GM21529 (cell line): ENCODE results near the gene UGGT1.

Experiments
- ATAC-seq: cut with Tn5 transposase; IDR thresholded peaks from one replicate; pipeline ENCODE4 v1.9.1; 2021; ENCODE audit not compliant: unreplicated experiment

Gene UGGT1, protein sequence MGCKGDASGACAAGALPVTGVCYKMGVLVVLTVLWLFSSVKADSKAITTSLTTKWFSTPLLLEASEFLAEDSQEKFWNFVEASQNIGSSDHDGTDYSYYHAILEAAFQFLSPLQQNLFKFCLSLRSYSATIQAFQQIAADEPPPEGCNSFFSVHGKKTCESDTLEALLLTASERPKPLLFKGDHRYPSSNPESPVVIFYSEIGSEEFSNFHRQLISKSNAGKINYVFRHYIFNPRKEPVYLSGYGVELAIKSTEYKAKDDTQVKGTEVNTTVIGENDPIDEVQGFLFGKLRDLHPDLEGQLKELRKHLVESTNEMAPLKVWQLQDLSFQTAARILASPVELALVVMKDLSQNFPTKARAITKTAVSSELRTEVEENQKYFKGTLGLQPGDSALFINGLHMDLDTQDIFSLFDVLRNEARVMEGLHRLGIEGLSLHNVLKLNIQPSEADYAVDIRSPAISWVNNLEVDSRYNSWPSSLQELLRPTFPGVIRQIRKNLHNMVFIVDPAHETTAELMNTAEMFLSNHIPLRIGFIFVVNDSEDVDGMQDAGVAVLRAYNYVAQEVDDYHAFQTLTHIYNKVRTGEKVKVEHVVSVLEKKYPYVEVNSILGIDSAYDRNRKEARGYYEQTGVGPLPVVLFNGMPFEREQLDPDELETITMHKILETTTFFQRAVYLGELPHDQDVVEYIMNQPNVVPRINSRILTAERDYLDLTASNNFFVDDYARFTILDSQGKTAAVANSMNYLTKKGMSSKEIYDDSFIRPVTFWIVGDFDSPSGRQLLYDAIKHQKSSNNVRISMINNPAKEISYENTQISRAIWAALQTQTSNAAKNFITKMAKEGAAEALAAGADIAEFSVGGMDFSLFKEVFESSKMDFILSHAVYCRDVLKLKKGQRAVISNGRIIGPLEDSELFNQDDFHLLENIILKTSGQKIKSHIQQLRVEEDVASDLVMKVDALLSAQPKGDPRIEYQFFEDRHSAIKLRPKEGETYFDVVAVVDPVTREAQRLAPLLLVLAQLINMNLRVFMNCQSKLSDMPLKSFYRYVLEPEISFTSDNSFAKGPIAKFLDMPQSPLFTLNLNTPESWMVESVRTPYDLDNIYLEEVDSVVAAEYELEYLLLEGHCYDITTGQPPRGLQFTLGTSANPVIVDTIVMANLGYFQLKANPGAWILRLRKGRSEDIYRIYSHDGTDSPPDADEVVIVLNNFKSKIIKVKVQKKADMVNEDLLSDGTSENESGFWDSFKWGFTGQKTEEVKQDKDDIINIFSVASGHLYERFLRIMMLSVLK (N-terminal part only)

DNA sequence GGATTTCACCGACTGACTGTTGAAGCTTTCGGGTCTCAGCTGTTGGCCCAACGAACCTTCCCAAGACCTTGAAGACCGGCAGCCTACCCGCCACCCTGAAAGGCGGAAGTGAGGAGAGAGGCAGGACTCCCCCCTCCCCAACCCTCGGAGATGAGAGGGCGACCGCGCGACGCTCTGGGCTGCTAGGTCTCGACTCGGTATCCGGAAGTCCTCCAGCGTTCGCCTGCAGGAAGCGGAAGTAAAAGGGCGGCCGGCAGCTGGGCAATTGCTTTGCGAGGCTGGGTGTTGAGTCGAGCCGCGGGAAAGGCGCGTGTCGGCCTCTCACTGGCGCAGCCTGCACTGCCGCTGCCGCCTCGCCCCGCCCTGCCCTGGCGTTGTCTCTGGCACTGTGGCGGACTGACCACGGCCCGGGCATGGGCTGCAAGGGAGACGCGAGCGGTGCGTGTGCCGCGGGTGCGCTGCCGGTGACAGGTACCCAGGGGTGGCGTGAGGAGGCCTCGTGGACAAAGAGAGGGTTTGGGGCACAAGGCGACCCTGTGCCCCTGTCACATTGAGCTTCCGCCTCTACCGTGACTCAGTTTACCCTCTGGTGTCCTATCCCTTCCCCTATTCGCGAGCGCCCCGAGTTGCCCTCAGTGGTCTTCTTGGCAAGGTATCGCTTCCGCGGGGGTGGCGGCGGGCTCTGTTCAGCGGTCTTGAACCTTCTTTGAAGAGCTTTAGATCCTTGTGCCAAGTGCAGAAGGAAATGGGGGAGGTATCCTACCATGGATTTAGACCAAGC lies at the start of gene UGGT1:
TSS of gene UGGT1 (plus strand) at position 256 of the 781 bp plus-strand sequence. CDS start at position 414, 158 bp downstream.
- ATAC-seq: peak; percentile 95

DNA sequence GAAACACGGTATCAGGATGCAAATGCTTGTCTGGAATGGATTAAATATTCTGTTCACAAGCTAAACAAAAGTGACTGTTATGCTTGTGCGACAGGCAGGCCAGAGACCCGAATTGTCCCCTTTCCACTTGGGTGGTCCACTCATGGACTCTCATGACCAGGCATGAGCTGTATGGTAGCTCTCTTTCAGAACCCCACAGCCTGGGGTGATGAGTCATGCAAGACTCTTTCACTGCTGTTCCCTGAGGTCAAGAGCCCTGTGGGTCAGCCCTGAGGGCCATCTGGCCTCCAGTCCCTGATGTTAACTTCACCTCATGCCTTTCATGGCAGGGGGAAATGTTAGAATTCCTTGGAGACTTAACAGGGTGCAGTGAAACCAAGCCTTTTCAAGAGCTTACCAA lies 49.4 kb upstream of the UGGT1 start:
- no peak for ATAC-seq

DNA sequence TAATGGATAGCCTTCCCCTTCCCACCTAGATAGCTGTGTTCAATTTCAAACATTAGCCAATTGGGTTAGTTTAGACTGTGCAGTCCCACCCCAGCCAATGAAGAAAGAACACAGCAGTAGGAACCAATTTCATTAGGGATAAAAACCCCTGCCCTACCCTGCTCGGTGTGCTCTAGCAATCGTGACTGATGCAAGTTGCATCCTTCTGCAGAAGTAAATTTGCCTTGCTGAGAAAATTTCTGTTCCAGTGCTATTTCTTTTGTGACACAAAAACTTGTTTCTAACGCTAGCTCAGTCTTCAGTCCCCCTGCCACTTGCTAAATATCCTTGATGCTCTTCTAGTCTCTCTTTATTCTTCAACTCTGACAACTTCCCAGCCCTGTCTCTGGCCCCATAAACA lies 48.0 kb upstream of the UGGT1 start:
- no peak for ATAC-seq

DNA sequence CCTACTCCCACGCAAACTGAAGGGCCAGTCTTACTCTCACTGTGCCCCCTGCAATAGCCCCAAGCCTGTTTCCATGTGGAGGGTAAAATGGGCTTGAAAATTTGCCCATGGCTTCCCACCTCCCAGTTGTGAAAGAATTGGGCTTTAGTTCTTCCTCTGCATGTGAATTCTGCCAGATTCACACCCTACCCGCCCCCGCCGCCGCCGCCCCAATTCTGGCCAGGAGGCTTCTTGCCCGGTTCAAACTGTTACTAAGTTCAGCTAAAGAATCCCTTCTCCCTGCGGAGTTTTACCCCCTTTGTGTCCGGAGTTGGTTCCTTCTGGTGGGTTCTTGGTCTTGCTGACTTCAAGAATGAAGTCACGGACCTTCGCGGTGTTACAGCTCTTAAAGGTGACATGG lies 37.7 kb upstream of the UGGT1 start:
- no peak for ATAC-seq

DNA sequence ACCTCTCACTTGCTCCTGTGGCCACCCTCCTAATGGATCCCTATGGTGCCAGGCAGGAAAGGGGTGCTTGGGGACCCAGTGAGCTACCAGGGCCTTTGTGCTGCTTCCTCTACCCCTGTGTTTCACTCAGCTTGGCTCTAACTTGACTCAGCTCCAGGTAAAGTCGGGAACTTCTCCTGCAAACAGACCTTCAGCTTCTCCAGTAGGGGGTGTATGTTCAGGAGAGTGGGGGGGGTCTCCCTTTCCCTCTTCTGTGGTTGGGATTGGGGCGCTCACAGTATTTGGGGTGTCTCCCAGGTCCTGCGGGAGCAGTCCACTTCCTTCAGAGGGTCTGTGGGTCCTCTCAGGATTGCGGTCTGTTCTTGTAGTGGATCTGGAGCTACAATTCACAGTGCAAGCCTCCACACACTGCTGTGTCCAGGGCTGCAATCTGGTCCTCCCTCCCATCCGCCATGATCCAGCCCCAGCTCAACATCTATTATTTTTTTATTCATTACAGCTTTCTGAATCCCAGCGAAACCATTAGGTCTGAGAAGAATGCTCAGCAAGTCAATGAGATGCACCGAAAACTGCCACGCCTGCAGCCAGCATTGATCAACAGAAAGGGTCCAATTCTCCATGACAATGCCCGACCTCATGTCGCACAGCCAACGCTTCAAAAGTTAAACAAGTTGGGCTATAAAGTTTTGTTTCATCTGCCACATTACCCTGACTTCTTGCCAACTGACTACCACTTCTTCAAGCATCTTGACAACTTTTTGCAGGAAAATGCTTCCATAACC lies 36.7 kb upstream of the UGGT1 start:
- no peak for ATAC-seq

DNA sequence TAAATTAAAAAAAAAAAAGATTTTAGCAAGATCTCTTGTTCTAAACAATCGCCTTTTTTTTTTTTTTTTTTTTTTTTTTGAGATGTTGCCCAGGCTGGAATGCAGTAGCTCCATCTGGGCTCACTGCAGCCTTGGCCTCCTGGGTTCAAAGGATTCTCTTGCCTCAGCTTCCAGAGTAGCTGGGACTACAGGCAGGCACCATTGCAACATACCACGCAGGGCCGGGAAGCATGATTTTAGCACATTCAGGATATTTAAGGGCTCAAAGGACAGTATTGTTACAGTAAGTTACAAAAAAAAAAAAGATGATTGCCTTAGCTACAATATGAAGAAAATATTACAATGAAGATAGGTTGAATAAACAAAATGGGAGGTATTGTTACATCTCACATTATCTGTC lies 33.7 kb upstream of the UGGT1 start:
- no peak for ATAC-seq

DNA sequence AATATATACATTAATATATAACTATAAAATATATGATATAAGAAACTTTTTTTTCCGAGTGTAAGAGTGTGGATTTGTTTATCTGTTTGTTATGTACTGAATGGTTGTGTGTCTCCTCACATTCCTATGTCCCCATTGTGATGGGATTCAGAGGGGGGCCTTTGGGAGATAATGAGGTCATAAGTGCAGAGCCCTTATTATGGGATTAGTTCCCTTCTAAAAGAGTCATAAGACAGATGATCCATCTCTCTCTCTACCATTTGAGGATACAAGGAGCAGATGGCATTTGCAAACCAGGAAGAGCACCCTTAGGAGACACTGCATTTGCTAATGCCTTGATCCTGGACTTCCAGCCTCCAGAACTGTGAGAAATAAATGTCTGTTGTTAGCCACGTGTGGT lies 32.9 kb upstream of the UGGT1 start:
- ATAC-seq: no peak

DNA sequence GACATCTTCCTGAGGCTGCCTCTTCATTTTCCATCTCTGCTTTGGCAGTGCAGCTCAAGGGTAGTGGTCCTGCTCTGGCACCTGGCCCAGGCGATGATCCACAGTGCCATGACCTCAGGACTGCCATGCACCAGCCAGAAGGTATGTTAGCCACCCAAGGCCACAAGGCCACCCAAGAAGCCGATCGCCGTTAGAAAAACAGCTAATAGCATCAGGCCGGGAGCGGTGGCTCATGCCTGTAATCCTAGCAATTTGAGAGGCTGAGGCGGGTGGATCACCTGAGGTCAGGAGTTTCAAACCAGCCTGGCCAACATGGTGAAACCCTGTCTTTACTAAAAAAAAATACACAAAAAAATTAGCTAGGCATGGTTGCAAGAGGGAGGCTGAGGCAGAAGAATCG lies 28.4 kb upstream of the UGGT1 start:
- ATAC-seq: no peak

DNA sequence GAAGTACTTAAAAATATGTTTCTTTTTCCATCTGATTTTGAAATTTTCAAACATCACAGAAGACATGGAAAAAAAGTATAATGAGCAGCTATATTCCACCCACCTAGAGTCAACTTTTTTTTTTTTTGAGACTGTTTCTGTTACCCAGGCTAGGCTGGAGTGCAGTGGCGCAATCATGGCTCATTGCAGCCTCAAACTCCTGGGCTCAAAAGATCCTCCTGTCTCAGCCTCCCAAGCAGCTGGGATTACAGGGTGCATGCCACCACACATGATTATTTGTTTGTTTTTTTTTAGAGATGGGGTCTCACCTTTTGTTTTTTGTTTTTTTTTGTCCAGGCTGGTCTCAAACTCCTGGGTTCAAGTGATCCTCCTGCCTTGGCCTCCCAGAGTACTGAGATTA lies 26.6 kb upstream of the UGGT1 start:
- ATAC-seq: no peak

DNA sequence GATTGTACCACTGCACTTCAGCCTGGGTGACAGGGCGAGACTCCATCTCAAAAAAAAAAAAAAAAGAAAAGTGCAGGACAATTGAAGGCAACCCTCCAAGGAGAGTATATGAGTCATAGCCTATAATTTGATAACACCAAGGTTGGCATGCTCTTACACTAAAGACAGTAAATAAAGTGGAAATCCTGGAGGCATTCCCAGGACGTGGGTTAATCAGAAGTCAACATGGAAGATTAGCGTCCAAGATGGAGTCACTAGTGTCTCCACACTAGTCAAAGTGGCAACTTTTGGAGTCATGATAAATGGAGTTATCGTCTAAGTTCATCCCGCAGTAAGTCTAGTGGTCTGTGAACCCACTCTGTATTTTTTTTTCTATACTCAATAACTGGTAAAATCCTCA lies 21.2 kb upstream of the UGGT1 start:
- ATAC-seq: no peak

DNA sequence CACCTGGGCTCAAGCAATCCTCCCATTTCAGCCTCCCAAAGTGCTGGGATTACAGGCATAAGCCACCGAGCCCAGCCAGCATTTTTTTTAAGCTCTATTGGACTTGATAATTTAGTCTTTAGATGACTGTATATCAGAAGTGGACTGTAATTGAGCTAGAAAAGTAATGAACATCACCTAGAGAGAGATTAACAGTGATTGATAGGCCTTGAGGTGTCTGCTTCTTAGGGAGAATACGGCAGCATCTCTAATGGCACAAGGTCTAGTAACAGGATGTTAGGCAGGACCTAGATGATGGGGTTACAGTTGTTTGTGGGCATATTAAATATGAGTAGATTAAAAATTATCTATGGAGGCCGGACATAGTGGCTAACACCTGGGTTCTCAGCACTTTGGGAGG lies 17.7 kb upstream of the UGGT1 start:
- no peak for ATAC-seq

DNA sequence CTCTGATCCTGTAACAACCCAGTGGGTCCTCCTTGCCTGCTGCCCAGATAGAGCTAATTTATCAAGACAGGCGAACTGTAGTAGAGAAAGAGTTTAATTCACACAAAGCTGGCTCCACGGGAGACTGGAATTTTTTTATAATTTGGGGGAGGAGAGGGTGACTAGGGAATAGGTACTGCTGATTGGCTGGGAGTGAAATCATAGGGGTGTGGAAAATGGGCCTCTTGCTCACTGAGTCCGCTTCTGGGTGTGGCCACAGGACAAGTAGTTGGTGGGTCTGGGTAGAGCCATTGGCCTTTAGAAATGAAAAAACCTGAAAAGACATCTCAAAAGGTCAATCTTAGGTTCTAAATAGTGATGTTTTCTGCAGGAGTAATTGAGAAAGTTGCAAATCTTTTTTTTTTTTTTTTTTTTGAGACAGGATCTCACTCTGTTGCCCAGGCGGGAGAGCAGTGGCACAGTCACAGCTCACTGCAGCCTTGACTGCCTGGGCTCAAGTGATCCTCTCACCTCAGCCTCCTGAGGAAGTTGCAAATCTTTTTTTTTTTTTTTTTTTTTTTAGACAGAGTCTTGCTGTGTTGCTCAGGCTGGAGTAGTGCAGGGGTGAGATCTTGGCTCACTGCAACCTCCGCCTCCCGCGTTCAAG lies 14.4 kb upstream of the UGGT1 start:
- no peak for ATAC-seq

DNA sequence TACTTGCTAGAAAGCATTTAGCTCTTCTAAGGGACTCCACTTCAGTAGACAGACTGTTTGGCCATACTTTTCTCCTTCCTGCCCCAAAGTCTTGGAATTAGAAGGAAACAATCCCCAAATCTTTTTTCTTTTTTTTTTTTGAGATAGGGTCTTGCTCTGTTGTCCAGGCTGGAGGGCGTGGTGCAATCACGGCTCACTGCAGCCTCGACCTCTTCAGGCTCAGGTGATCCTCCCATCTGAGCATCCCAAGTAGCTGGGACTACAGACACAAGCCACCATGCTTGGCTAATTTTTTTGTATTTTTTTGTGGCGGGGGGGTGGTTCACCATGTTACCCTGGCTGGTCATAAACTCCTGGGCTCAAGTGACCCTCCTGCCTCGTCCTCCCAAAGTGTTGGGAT lies 6.2 kb upstream of the UGGT1 start:
- ATAC-seq: no peak

DNA sequence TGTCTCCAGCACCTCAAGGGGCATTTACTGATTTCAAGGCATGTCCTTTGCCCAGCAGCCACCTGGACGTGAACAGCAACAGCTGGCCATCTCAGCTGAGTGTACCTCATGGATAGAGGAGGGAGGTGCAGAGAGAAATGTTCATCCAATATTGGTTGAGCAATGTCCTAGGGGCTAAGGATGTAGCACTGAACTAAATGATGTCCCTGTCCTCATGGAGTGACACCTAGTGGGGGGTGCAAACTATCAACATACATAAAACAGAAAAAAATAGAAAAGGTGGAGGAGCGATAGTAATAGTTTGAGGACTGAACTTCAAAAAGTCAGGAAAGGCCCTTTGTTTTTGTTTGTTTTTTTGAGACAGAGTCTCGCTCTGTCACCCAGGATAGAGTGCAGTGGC lies 4.8 kb upstream of the UGGT1 start:
- ATAC-seq: no peak

DNA sequence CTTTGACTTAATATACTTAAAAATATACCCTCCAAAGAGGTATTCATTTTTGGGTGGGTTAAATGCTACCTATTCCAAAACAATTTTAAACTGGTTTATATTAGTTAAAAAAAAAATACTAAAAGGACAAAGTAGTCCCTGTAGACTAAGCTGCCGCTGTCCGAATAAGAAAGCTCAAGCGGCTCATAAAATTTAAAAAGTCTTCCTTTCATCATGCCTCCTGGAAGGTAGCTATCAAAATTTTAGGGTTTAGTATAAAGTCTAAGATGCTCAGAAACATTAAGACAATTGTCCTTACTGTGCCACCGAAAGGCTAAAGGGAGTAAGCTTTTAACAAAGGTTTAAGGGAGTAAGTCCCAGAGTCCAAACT lies 440 bp upstream of the UGGT1 start:
- no peak for ATAC-seq

DNA sequence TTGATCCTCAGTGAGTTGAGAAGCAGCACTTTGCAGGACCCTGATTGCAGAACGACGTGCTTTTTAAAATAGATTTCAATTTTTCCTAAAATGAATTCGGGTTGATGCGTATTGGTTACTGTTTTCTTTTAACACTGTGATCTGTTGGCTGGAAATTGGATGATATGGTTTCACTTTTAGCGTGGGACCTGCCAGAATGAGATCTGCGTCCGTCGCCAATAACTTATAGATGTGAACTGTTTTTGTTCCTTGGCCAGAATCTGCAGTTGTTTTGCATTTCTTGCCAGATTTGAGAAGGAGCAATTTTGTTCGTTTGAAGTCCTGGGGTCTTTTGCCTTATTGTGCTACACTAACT lies 703 bp downstream of the UGGT1 start:
- ATAC-seq: no peak

DNA sequence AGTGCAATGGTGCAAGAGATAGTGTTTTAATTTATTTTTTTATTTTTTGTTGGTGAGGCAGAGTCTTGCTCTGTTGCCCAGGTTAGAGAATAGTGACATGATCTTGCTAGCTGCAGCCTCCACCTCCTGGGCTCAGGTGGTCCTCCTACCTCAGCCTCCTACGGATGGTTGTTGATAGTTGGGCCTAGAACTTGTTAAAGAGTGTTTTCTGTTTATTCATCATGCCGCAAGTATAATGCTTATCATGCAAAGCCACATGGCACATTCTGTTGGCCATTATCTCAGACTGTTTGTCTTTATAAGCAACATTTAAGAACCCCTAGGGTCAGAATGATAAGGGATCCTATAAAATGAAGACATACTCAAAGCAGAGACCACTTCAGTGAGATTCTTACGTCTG lies 1.7 kb downstream of the UGGT1 start:
- ATAC-seq: no peak

DNA sequence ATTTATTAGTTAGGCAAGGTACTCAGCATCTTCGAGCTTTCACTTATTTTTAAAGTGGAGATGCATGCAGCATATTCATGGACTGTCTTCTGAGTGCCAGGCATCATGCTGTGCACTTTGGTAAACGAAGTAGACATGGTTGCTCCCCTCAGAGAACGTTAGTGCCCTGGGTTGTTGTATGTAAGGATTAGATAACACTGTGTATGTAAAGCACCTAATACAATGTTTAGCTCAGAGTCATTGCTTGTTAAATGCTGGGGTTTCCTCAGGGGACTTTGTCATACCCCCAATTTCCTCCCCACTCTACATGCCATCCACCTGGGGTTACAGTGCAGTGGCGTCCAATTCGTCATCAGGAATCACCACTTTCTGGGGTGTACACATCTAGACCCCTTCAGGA lies 2.8 kb downstream of the UGGT1 start:
- no peak for ATAC-seq

DNA sequence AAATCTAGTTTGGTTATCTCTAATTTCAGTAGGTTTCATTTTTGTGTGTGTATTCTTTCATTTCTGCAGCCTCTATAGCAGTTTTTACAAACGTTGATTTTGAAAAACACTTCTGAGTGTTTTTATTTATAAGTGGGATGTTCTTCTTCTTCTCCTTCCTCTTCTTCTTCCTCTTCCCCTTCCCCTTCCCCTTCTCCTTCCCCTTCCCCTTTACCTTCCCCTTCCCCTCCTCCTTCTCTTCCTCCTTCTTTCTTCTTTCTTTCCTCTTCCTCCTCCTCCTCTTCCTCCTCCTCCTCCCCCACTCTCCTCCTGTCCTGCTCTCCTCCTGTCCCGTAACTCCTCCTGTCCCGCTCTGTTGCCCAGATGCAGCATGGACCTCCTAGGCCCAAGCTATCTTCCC lies 4.2 kb downstream of the UGGT1 start:
- no peak for ATAC-seq

DNA sequence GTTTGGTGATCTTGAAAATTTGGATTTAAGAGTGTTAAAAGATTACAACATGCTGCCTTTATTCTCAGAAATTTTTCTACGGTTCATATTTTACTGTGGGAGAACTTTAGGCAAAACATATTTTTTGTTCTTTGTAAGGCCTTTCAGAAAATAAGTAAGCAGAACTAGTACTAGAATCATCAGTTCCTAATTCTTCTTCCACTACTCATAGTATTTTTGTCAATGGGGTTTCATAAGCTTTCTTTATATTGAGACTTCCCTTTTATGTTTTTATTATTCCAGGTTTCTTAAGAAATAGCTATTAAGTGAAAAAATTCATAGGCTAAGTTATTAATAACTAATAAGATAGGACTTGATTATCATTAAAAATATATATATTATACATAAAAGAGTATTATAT lies 12.4 kb downstream of the UGGT1 start:
- no peak for ATAC-seq
